Esophagus squamous epithelium (tissue), 5 donors: ENCODE results near the gene ANO2. TPM values are rescaled to one million over a fixed set of nuclear protein-coding genes. Genes with fewer than 3 reads are reported as not detected.

Source experiments
- DNase-seq: peaks from one replicate; lab custom pipeline; 2025; lab: John Stamatoyannopoulos, UW
- H3K27ac ChIP-seq, 4 donors: fragments of 200-600 bp; sonication (generic); one replicate each; pipeline ENCODE4 v1.5.1; 2016 to 2019; ENCODE audit warnings: mild to moderate bottlenecking in 1 of 4
- H3K27me3 ChIP-seq, 4 donors: fragments of 200-600 bp; sonication (generic); 1 replicate in 3 of 4; 2 replicates in 1 of 4; pipeline versions ENCODE4 v1.5.1 to v1.6.0; 2017 to 2021; ENCODE audit warnings: antibody characterized with exemption in 1 of 4
- H3K36me3 ChIP-seq, 3 donors: fragments of 200-600 bp; sonication (generic); one replicate each; pipeline ENCODE4 v1.5.1; 2016 to 2019
- H3K4me1 ChIP-seq, 3 donors: fragments of 200-600 bp; sonication (generic); one replicate each; pipeline ENCODE4 v1.5.1; 2017 to 2019
- H3K4me3 ChIP-seq, 4 donors: fragments of 200-600 bp; sonication (generic); 1 replicate in 3 of 4; 2 replicates in 1 of 4; pipeline ENCODE4 v1.5.1; 2016 to 2019; ENCODE audit warnings: mild to moderate bottlenecking in 2 of 4, moderate library complexity in 1 of 4
- H3K9me3 ChIP-seq, 3 donors: fragments of 200-600 bp; sonication (generic); one replicate each; pipeline ENCODE4 v1.5.1; 2016 to 2019
- CTCF ChIP-seq, 6 experiments: fragments of 450-650 bp in 4 of 6; fragments of 200-600 bp in 2 of 6; sonication (generic) in 2 of 6; IDR thresholded peaks; one replicate each; pipeline ENCODE4 v1.5.1; 2016 to 2019; ENCODE audit warnings: antibody characterized with exemption in 6 of 6, mild to moderate bottlenecking in 4 of 6, moderate library complexity in 4 of 6
- POLR2A ChIP-seq, 4 donors: fragments of 450-650 bp; IDR thresholded peaks; one replicate each; pipeline ENCODE4 v1.6.1; 2017; ENCODE audit warnings: antibody characterized with exemption in 4 of 4, mild to moderate bottlenecking in 4 of 4, moderate library complexity in 3 of 4
- WGBS, 2 donors: methylation state at CpG; one replicate each; pipeline ENCODE4 v1.1.5; 2018; 5-methylcytosine and 5-hydroxymethylcytosine counted together
- intact Hi-C: fragments of 100-400 bp; cut with DNase I; formaldehyde crosslinking; loops from one replicate; pipeline ENCODE4 v1.15.0; 2022
- total RNA-seq, 4 donors: library from RNA; depleted of rRNA; stranded (reverse); fragments of >200 nt; gene quantifications; one replicate each; pipeline ENCODE4 v1.1.0, GENCODE V29; 2016
- donor health status: DM: yes; HTN: yes; CAD: no.

The ANO2 gene
- total RNA-seq, 4 donors from 2014 or later = 0.49 to 11.8 (median 3.1) TPM

DNA sequence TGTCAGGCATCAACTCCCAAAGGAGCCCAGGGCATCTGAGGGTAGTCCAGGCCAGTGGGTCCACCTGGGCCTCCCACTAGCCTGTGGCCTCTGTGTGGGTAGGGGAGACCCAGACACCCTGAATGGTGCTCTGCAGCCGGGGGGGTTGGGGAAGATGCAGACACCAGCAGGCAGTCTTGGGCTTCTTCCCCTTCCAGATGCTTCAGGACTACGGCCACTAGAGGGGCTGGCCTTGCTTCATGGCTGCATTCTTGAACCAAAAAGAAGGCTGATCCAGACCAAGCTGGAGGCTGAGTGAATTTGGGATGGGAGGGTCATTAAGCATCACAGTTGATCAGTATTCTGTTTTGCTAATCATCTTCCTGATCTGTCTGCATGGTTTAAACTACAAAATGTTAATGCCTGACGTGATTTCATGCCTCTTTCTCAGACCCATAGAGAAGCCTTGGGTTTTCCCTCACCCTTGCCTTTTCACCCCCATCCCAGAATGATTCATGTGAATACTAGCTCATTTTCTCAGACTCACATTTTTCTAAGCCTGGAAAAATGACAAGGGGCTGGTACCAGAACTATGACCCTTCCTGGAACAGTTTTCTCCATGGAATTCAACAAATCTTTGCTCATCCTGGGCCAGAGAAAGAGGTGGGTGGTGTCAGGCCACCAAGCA is 379.0 kb downstream of the ANO2 start:
- no peak for DNase-seq
- intact Hi-C loops = no loop called here
- Histone ChIP-seq H3K4me3 (no peak overlapping the region), H3K27me3 (peaks cover 0 to 39% (median 0%) of the 10 kb centered on the region in 4 donors), H3K4me1 (peaks cover 0 to 11% (median 0%) of the 10 kb centered on the region in 3 donors), H3K27ac (no peak overlapping the region), H3K36me3 (no peaks in the 10 kb centered on the region), H3K9me3 (no peaks in the 10 kb centered on the region)
- WGBS, 2 donors = 47 to 83% methylated on average over 1 to 2 of the region's 3 CpGs
- TF ChIP-seq CTCF (IDR thresholded peaks at IDR 0.05) (no peak), POLR2A (IDR thresholded peaks at IDR 0.05) (no peak)

GRCh38 chr12:5562581-5562980 is 382.5 kb downstream of the ANO2 start:
- Histone ChIP-seq H3K4me3 (no peak overlapping the region), H3K4me1 (peaks cover 0 to 11% (median 0%) of the 10 kb centered on the region in 3 donors), H3K36me3 (no peaks in the 10 kb centered on the region), H3K27me3 (peaks cover 0 to 26% (median 0%) of the 10 kb centered on the region in 4 donors), H3K9me3 (no peaks in the 10 kb centered on the region), H3K27ac (no peak overlapping the region)
- intact Hi-C loops = no loop called here
- no peak for DNase-seq
- WGBS, 2 donors = 75 to 77% methylated on average over 3 of the region's 3 CpGs
- TF ChIP-seq POLR2A (IDR thresholded peaks at IDR 0.05) (no peak), CTCF (IDR thresholded peaks at IDR 0.05) (no peak)

DNA sequence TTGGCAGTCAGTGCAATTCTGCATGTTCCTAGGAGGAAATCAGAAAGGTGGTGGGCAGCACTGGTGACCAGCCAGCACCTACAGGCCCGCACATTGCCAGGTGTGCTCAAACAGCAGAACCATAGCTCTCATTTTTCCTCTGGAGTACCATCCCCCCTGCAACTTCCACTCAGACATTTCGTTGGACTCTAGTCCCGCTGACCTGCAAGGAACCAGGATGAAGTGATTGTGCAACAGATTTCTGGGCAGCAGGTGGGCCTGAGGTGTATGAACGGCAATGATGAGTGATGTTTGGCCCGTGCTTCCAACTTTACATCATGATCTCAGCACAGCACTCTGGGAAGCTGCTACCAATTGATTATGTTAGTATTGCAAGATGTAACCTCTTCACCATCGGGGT is 383.2 kb downstream of the ANO2 start:
- Histone ChIP-seq H3K27me3 (peaks cover 0 to 20% (median 0%) of the 10 kb centered on the region in 4 donors), H3K4me1 (peaks cover 0 to 4% (median 0%) of the 10 kb centered on the region in 3 donors), H3K9me3 (no peaks in the 10 kb centered on the region), H3K4me3 (no peak overlapping the region), H3K36me3 (no peaks in the 10 kb centered on the region), H3K27ac (no peak overlapping the region)
- intact Hi-C loops = no loop called here
- WGBS, 2 donors = 86 to 92% methylated on average over 4 of the region's 6 CpGs
- DNase-seq = no peak
- no peak for TF ChIP-seq POLR2A (IDR thresholded peaks at IDR 0.05)
- TF ChIP-seq CTCF (IDR thresholded peaks at IDR 0.05) = no peak

DNA sequence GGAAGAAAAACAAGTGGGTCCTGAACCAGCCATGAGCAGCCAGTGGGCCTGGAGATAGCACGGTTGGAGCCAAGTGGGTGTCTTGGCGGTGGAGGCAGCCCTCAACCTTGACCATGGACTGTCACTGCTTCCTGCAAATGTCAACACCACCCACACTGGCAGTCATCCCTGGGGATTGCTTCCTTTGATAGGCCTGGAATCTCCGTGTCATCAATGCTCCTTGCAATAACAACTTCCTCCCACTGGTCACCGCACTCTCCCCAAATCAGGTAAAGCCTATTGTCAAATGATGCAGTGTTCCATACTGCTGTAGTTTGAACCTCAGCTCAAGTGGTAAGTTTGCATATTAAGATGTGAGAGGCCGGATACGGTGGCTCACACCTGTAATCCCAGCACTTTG is 384.0 kb downstream of the ANO2 start:
- Histone ChIP-seq H3K9me3 (no peaks in the 10 kb centered on the region), H3K4me3 (no peak overlapping the region), H3K36me3 (no peaks in the 10 kb centered on the region), H3K27ac (no peak overlapping the region), H3K27me3 (peaks cover 0 to 15% (median 0%) of the 10 kb centered on the region in 4 donors), H3K4me1 (no peaks in the 10 kb centered on the region)
- intact Hi-C loops = no loop called here
- 67 to 77% methylated on average over 6 of the region's 6 CpGs for WGBS, 2 donors
- no peak for TF ChIP-seq POLR2A (IDR thresholded peaks at IDR 0.05)
- no peak for TF ChIP-seq CTCF (IDR thresholded peaks at IDR 0.05)
- no peak for DNase-seq

GRCh38 chr12:5560265-5560664 is 384.8 kb downstream of the ANO2 start:
- 89 to 95% methylated on average over 4 of the region's 4 CpGs for WGBS, 2 donors
- DNase-seq = no peak
- H3K36me3 ChIP-seq = no peaks in the 10 kb centered on the region
- no peak overlapping the region for H3K27ac ChIP-seq
- no peak for TF ChIP-seq POLR2A (IDR thresholded peaks at IDR 0.05)
- H3K4me3 ChIP-seq = no peak overlapping the region
- no peaks in the 10 kb centered on the region for H3K4me1 ChIP-seq
- intact Hi-C loops = no loop called here
- H3K9me3 ChIP-seq = no peaks in the 10 kb centered on the region
- H3K27me3 ChIP-seq = peaks cover 0 to 8% (median 0%) of the 10 kb centered on the region in 4 donors
